HG03378 (cell line): Measurements from ENCODE around the gene JAKMIP2.
"Not testable (repeated sequence)": the region's sequence is repeated elsewhere in the genome, so short reads cannot be mapped to it uniquely, and the experiment has no call there.

ENCODE experiments used
- ATAC-seq: cut with Tn5 transposase; IDR thresholded peaks from one replicate; pipeline ENCODE4 v1.9.1; 2021; ENCODE audit warnings: mild to moderate bottlenecking, moderate library complexity; ENCODE audit not compliant: unreplicated experiment

Gene JAKMIP2

GRCh38 chr5:147782110-147783028 lies at the start of gene JAKMIP2:
TSS of gene JAKMIP2 (minus strand) at chr5:147782728. CDS start at chr5:147671806, 110,922 bp downstream.
- peak; percentile 61 for ATAC-seq

- no peak for ATAC-seq
Measured at GRCh38 chr5:147831465-147831864, 48.9 kb upstream of the JAKMIP2 start, which contains the start of gene SPINK1. TSS of gene SPINK1 (minus strand) at chr5:147831671. CDS start at chr5:147831577, 94 bp downstream.

- no peak for ATAC-seq
Measured at GRCh38 chr5:147830035-147830434, 47.5 kb upstream of the JAKMIP2 start.

GRCh38 chr5:147827017-147827416 lies 44.5 kb upstream of the JAKMIP2 start:
- ATAC-seq: not testable (repeated sequence)

DNA sequence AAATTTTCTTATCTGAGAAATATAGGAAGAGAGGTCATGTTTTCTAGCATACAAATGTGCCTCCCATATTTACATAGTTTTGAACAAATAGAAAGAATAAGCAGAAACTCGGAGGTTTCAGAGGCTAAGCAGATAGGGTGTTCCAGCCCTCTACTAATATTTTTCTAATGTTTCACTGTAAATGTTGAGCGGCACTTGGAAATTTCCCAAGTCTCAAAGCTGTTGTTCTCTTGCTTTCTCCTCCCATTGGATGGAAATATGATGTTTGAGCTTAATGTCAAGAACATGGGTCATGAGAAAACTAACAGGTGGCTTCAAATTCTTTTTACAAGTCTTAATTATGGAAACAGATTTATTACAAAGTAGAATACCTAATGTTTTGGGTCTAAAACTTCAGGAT lies 43.8 kb upstream of the JAKMIP2 start:
- no peak for ATAC-seq

DNA sequence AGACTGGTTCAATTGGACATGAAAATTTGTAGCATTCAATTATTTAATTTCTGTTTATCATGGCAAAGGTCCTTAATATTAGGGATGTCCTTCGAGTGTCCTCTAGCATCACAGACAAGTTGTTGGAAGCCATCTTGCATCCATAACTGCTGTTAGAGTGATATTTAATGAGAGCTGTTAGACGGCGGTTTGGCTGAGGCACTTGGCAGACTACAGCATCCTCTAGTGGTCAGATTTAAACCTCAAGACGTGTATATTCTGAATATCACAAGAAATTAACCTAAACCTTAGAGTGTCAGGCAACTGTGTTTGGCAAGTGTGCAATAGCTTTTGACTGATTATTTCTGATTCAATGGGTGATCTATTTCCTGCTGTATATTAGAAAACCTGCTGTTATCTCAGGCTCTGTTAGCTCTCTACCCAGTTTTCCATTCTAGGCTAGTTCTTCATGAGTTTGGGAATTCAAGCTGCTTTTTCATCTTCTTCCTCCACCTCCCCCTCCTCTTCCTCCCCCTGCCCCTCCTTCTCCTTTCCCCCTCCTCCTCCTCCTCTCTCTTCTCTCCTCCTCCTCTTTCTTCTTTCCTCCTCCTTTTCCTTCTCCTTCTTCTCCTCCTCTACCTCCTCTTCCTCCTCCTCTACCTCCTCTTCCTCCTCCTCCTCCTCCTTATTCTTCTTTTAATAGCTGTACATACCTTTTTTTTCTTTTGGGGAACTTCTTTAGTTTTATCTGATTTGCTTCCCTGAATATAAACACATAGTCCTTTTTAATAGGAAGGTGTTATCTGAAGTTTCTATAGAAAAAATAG lies 40.4 kb upstream of the JAKMIP2 start:
- ATAC-seq: peak; percentile 92

GRCh38 chr5:147822222-147822621 lies 39.7 kb upstream of the JAKMIP2 start:
- not testable (repeated sequence) for ATAC-seq

GRCh38 chr5:147821766-147822165 lies 39.2 kb upstream of the JAKMIP2 start:
- ATAC-seq: no peak

GRCh38 chr5:147819261-147819770 lies 36.8 kb upstream of the JAKMIP2 start:
- ATAC-seq: no peak

DNA sequence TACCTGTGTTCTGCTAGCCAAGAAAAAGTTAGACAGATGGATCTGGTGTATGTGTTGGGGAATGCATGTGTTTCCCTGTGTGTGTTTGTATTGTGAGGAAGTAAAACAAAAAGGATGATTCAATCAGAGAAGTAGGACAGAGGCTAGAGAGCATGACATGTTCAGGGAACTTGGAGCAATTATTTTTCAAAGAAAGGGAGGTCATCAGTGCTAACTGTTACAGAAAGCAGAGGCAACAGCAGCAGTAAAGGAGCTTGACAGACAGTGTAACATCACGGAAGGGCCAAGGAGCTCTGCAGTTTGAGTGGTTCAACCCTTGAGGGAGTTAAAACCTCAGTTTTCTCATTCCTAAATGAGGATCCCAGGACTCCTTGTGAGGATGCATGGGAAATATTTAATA lies 35.8 kb upstream of the JAKMIP2 start:
- no peak for ATAC-seq

GRCh38 chr5:147813696-147814095 lies 31.2 kb upstream of the JAKMIP2 start:
- ATAC-seq: no peak

DNA sequence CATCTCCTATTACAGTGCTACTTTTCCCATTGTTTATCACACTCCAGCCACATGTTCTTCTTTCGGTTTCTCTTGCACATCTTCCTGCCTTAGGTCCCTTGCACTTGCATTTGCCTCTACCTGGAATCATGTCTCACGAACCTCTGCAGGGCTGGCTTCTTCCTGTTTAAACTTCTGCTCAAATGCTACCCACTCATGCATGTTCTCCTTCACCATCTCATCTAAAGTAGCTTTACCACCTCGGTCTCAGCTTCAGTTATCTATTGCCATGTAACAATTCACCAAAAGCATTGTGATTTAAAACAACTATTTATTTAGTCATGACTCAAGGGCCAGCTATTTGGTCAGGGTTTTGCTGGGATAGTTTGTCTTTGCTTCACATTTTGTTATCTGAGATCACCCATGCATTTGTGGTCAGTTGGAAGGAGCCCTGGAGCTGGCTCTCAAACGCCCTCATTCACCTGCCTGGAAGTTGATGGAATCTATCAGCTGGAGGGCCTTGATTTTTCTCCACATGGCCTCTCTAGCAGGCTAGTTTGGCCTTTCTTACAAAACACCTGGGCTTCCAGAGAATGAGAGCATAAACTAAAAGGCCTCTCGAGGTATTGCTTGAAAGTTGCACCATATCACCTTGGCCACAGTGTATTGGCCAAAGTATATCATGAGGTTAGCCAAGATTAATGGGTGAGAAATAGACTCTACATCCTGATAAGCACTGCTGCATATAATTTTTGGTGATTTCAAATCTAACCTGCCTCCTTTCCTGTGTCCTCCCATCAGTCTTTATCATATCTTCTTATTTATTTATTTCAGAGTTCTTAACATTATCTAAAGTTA lies 27.5 kb upstream of the JAKMIP2 start:
- no peak for ATAC-seq

GRCh38 chr5:147805030-147805454 lies 22.5 kb upstream of the JAKMIP2 start:
- peak; percentile 95 for ATAC-seq

DNA sequence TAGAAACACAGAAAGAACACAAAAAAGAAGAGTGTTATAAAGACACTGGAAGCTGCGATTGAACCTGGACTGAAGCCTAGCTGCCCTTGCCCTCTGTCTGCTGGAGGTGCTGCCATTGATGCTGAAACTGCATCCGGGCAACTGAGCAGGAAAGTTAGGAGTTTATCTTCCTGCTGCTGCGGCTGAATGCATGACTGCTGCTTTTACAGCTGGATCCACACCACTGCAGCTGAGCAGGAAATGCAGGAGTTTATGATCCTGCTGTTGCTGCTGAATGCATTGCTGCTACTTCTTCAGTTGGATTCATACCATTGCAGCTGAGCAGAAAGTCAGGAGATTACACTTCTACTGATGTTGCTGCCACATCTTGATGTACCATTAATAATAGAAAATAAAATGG lies 21.8 kb upstream of the JAKMIP2 start:
- no peak for ATAC-seq

- no peak for ATAC-seq
Measured at GRCh38 chr5:147803926-147804325, 21.4 kb upstream of the JAKMIP2 start.

- ATAC-seq: not testable (repeated sequence)
Measured at GRCh38 chr5:147803161-147803560, 20.6 kb upstream of the JAKMIP2 start.

- ATAC-seq: no peak
Measured at GRCh38 chr5:147801461-147801860, 18.9 kb upstream of the JAKMIP2 start.

- ATAC-seq: no peak
Measured at GRCh38 chr5:147800491-147800890, 18.0 kb upstream of the JAKMIP2 start.

- no peak for ATAC-seq
Measured at GRCh38 chr5:147796556-147797308, 14.2 kb upstream of the JAKMIP2 start.

DNA sequence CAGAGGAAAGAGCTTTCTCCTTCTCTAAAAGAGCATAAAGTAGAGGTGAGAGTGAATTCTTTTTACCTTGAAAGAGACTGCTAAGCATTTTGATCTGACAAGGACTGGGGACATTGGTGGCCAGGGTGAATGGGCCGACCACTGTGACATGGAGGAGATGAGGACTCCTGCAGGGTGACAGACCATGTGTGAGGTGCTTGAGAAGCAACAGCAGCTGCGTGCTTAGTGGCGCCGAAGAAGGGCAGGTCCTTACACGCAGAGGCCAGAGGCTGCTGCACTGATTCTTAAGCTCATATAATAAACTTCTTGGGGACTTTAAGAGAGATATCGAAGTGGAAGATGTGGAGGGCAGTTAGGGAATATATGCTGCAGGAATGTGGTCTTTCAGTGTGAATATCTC lies 8.7 kb upstream of the JAKMIP2 start:
- no peak for ATAC-seq
